Skeletal muscle tissue (tissue), 4 donors: ENCODE measurements around the gene IL20. TPM values are rescaled to one million over a fixed set of nuclear protein-coding genes. Genes with fewer than 3 reads are reported as not detected.

Experiments used
- H3K27ac ChIP-seq: one replicate; pipeline ENCODE4 v1.7.0; 2013; ENCODE audit warnings: mild to moderate bottlenecking, low read depth, low read length, inconsistent platforms
- H3K27me3 ChIP-seq, 3 donors: one replicate each; pipeline ENCODE4 v1.7.0; 2013; ENCODE audit warnings: low read length in 3 of 3; ENCODE audit not compliant: control insufficient read depth in 3 of 3, insufficient read depth in 3 of 3
- H3K36me3 ChIP-seq, 3 donors: one replicate each; pipeline ENCODE4 v1.7.0; 2013; ENCODE audit warnings: low read length in 3 of 3; ENCODE audit not compliant: control insufficient read depth in 3 of 3, insufficient read depth in 3 of 3
- H3K4me1 ChIP-seq, 3 donors: one replicate each; pipeline ENCODE4 v1.7.0; 2013; ENCODE audit warnings: low read length in 3 of 3, mild to moderate bottlenecking in 3 of 3; ENCODE audit not compliant: control insufficient read depth in 3 of 3, insufficient read depth in 3 of 3
- H3K4me3 ChIP-seq, 3 donors: one replicate each; pipeline ENCODE4 v1.7.0; 2013; ENCODE audit warnings: low read length in 3 of 3
- H3K9ac ChIP-seq, 3 donors: one replicate each; pipeline ENCODE4 v1.7.0; 2013; ENCODE audit warnings: low read length in 3 of 3, mild to moderate bottlenecking in 3 of 3, moderate library complexity in 2 of 3, low read depth in 1 of 3
- H3K9me3 ChIP-seq, 3 donors: one replicate each; pipeline ENCODE4 v1.7.0; 2013; ENCODE audit warnings: low read length in 3 of 3; ENCODE audit not compliant: control insufficient read depth in 3 of 3
- total RNA-seq: library from RNA; depleted of rRNA; stranded (reverse); fragments of >200 nt; gene quantifications from one replicate; pipeline ENCODE4 v1.2.3, GENCODE V29; 2014
- donor health status: Osteomylitis.

The IL20 gene
- total RNA-seq, 1 donor from 2014 or later, result not detected

DNA sequence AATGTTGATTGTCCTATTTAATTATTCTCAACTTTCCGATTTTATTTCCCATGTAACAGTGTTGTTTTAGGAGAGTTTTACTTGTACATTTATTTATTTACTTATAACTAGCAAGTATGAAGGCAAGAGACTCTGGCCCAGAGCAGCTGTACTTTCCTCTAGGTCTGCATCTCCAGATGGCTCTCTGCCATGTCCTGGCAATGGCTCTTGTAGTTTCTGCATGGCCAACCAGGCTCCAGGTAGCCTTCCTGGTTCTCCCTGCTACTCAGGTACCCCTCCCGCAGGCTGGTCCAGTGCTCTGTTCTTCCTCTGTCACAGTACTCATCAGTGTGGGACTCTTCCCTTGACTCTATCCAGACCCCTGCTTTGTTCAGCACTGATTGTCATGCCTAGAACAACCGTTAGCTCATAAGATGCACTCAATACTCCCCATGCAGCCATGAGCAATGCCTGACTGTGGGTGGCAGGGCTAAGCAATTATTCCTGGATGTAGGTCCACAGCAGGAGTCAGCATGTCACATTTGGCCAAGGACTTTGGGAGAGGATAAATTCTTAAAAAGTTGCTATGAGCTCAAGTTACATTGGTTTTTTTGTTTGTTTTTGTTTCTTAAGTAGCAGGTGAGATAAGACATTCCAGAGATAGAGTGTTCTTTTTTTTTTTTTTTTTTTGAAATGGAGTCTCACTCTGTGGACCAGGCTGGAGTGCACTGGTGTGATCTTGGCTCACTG, 10.9 kb upstream of the IL20 start:
- Histone ChIP-seq H3K27me3 (peaks cover 0 to 6% (median 3%) of the 10 kb centered on the region in 3 donors), H3K36me3 (no peaks in the 10 kb centered on the region), H3K4me3 (no peak overlapping the region), H3K9ac (no peak overlapping the region), H3K27ac (no peak overlapping the region), H3K4me1 (no peaks in the 10 kb centered on the region), H3K9me3 (no peaks in the 10 kb centered on the region)

GRCh38 chr1:206855859-206856258, 9.6 kb upstream of the IL20 start:
- no peak overlapping the region for H3K9ac ChIP-seq
- H3K36me3 ChIP-seq, result no peaks in the 10 kb centered on the region
- peaks cover 3 to 9% (median 3%) of the 10 kb centered on the region in 3 donors for H3K27me3 ChIP-seq
- no peaks in the 10 kb centered on the region for H3K4me1 ChIP-seq
- H3K9me3 ChIP-seq, result no peaks in the 10 kb centered on the region
- H3K27ac ChIP-seq, result no peak overlapping the region
- no peak overlapping the region for H3K4me3 ChIP-seq

GRCh38 chr1:206856674-206857464, 8.6 kb upstream of the IL20 start:
- no peaks in the 10 kb centered on the region for H3K9me3 ChIP-seq
- no peaks in the 10 kb centered on the region for H3K4me1 ChIP-seq
- H3K27ac ChIP-seq, result no peak overlapping the region
- no peak overlapping the region for H3K4me3 ChIP-seq
- peaks cover 3 to 9% (median 3%) of the 10 kb centered on the region in 3 donors for H3K27me3 ChIP-seq
- H3K36me3 ChIP-seq, result no peaks in the 10 kb centered on the region
- no peak overlapping the region for H3K9ac ChIP-seq

DNA sequence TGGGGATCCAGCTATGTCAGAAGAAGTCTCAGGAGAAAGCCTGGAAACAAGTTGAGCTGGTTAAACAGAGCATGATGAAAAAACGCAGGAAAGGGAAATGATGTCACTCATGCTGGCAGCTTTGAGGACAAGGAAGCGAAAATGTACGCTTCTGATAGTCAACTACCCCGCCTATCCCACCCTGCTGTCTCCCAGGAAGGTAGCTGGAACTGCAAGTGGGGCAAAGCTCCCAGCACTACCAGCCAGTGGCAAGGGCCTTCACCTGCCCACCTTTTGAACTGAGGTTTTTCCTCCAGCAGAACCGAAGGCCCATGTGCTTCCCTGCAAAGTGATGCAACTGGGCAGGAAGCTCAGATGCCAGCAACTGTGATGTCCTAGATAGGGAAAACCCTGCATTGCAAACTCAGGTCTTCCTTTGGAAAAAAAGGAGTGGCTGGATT, 6.3 kb upstream of the IL20 start:
- Histone ChIP-seq H3K27me3 (peaks cover 3 to 9% (median 3%) of the 10 kb centered on the region in 3 donors), H3K4me3 (no peak overlapping the region), H3K36me3 (no peaks in the 10 kb centered on the region)

GRCh38 chr1:206860165-206860564, 5.3 kb upstream of the IL20 start:
- H3K27me3 ChIP-seq, result peaks cover 3 to 9% (median 3%) of the 10 kb centered on the region in 3 donors
- H3K4me3 ChIP-seq, result no peak overlapping the region
- no peak overlapping the region for H3K9ac ChIP-seq
- no peak overlapping the region for H3K27ac ChIP-seq
- peaks cover 0 to 4% (median 3%) of the 10 kb centered on the region in 3 donors for H3K4me1 ChIP-seq
- H3K36me3 ChIP-seq, result no peaks in the 10 kb centered on the region
- no peaks in the 10 kb centered on the region for H3K9me3 ChIP-seq

More for the DNA sequence above, 6.3 kb upstream of the IL20 start:
- H3K27ac ChIP-seq, result no peak overlapping the region
- H3K9me3 ChIP-seq, result no peaks in the 10 kb centered on the region
- no peak overlapping the region for H3K9ac ChIP-seq
- no peaks in the 10 kb centered on the region for H3K4me1 ChIP-seq

GRCh38 chr1:206863266-206863665, 2.2 kb upstream of the IL20 start:
- Histone ChIP-seq H3K4me1 (peaks cover 0 to 5% (median 5%) of the 10 kb centered on the region in 3 donors), H3K27me3 (peaks cover 0 to 3% (median 3%) of the 10 kb centered on the region in 3 donors), H3K4me3 (no peak overlapping the region), H3K9ac (no peak overlapping the region), H3K36me3 (no peaks in the 10 kb centered on the region), H3K9me3 (no peaks in the 10 kb centered on the region), H3K27ac (no peak overlapping the region)

- Histone ChIP-seq H3K4me3 (no peak overlapping the region), H3K9ac (no peak overlapping the region), H3K9me3 (no peaks in the 10 kb centered on the region), H3K4me1 (peaks cover 0 to 5% (median 5%) of the 10 kb centered on the region in 3 donors), H3K36me3 (no peaks in the 10 kb centered on the region), H3K27ac (no peak overlapping the region), H3K27me3 (no peaks in the 10 kb centered on the region)
Measured at GRCh38 chr1:206866062-206866461, 639 bp downstream of the IL20 start.

GRCh38 chr1:206867239-206867638, 1.8 kb downstream of the IL20 start:
- no peak overlapping the region for H3K27ac ChIP-seq

DNA sequence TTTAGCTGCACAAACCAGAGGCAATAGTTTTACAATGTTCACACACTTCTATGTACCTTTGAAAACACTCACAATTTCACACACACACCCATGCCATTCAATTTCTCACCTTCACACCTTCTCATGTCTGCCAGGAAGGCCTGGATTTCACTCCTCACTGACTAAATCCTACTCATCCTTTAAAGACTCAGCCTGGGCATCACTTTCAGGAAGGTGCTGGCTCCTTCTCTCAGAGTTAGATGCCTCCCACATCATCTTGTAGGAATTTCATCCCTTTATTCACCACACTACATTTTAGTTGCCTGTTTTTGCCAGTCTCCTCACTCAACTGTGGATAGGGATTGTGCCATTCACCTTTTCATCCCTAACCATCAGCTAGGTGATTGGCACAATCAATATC, 2.3 kb downstream of the IL20 start:
- peaks cover 0 to 5% (median 5%) of the 10 kb centered on the region in 3 donors for H3K4me1 ChIP-seq
- H3K4me3 ChIP-seq, result no peak overlapping the region
- no peak overlapping the region for H3K27ac ChIP-seq

More at GRCh38 chr1:206867239-206867638, 1.8 kb downstream of the IL20 start:
- peaks cover 0 to 5% (median 5%) of the 10 kb centered on the region in 3 donors for H3K4me1 ChIP-seq
- H3K9me3 ChIP-seq, result no peaks in the 10 kb centered on the region
- no peaks in the 10 kb centered on the region for H3K36me3 ChIP-seq
- no peak overlapping the region for H3K9ac ChIP-seq
- no peak overlapping the region for H3K4me3 ChIP-seq
- no peaks in the 10 kb centered on the region for H3K27me3 ChIP-seq

GRCh38 chr1:206868264-206868663, 2.8 kb downstream of the IL20 start:
- H3K9ac ChIP-seq, result no peak overlapping the region
- H3K4me1 ChIP-seq, result peaks cover 0 to 5% (median 5%) of the 10 kb centered on the region in 3 donors
- no peaks in the 10 kb centered on the region for H3K36me3 ChIP-seq
- H3K4me3 ChIP-seq, result no peak overlapping the region
- no peaks in the 10 kb centered on the region for H3K27me3 ChIP-seq
- H3K9me3 ChIP-seq, result no peaks in the 10 kb centered on the region
- H3K27ac ChIP-seq, result no peak overlapping the region

More for the DNA sequence above, 2.3 kb downstream of the IL20 start:
- no peaks in the 10 kb centered on the region for H3K9me3 ChIP-seq
- H3K36me3 ChIP-seq, result no peaks in the 10 kb centered on the region
- no peak overlapping the region for H3K9ac ChIP-seq
- H3K27me3 ChIP-seq, result no peaks in the 10 kb centered on the region
